ENCODE results near the gene GPC4. TPM values are rescaled to one million over a fixed set of nuclear protein-coding genes. Genes with fewer than 3 reads are reported as not detected.
"Not testable (repeated sequence)": the region's sequence is repeated elsewhere in the genome, so short reads cannot be mapped to it uniquely, and the experiment has no call there.

The GPC4 gene
- total RNA-seq, 1 donor from 2014 or later, result not detected

DNA sequence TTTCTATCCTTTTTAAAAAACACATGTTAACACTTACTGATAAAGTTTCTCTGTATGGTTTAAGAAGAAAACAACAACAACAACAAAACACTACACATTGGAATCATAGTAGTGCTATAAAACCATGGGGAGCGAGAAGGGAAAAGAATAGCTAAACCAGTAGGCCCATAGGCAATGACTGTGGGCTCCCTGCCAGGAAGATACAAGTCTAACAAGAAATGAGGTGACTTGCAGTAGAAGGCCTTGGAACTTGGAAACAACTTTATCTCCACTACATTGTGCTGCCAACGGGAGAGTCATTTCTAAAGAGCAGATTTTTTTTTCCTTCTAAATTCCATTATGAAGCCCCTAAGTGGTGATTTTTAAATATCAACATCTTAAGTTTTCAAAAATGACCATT is 78.0 kb downstream of the GPC4 start:
- Mint-ChIP-seq H3K36me3 (ENCODE audit: low read depth) (no peaks in the 10 kb centered on the region), H3K9me3 (no peaks in the 10 kb centered on the region), H3K27ac (no peak overlapping the region), H3K4me1 (ENCODE audit: low read depth) (no peaks in the 10 kb centered on the region), H3K4me3 (no peak overlapping the region), H3K27me3 (ENCODE audit: insufficient read depth) (no peaks in the 10 kb centered on the region)
- intact Hi-C loops (cut with micrococcal nuclease), result no loop called here
- DNase-seq (ENCODE audit: low spot score), result no peak

- Mint-ChIP-seq H3K36me3 (ENCODE audit: low read depth) (no peaks in the 10 kb centered on the region), H3K4me1 (ENCODE audit: low read depth) (no peaks in the 10 kb centered on the region), H3K27ac (no peak overlapping the region), H3K9me3 (no peaks in the 10 kb centered on the region), H3K4me3 (no peak overlapping the region), H3K27me3 (ENCODE audit: insufficient read depth) (no peaks in the 10 kb centered on the region)
- intact Hi-C loops (cut with micrococcal nuclease), result no loop called here
- DNase-seq (ENCODE audit: low spot score), result no peak
Observed at GRCh38 chrX:133335027-133335426, 80.3 kb downstream of the GPC4 start.

DNA sequence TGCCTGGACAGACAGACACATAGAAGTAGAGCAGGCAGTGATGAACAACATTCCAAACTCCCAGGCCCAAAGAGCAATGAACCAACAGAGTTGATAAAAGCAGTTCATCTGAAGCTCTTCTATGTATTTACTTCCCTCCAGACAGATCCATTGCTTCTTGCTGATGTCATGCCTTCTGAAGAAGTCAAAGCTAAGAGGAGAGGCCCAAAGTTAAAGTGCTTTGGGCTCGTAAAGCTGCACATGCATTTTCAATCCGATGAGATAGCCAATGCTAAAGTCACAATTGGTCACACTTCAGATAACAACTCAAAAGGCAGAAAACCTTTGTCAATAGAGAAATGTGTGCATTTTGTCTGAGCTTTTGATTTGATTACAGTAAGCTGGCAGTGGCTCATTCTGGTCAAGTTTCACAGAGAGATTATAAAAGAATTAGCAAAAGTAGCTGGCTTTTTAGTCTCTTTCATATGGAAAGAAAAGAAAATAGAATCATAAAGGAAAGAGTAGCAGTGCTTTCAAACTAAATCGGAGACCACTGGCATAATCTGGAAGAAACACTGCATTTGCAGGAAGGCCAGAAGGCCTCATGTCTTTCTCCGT is 82.0 kb downstream of the GPC4 start:
- Mint-ChIP-seq H3K4me3 (no peak overlapping the region), H3K36me3 (ENCODE audit: low read depth) (no peaks in the 10 kb centered on the region), H3K27ac (no peak overlapping the region), H3K27me3 (ENCODE audit: insufficient read depth) (peaks cover 2% of the 10 kb centered on the region), H3K4me1 (ENCODE audit: low read depth) (no peaks in the 10 kb centered on the region), H3K9me3 (no peaks in the 10 kb centered on the region)
- DNase-seq (ENCODE audit: low spot score), result no peak
- intact Hi-C loops (cut with micrococcal nuclease), result no loop called here

DNA sequence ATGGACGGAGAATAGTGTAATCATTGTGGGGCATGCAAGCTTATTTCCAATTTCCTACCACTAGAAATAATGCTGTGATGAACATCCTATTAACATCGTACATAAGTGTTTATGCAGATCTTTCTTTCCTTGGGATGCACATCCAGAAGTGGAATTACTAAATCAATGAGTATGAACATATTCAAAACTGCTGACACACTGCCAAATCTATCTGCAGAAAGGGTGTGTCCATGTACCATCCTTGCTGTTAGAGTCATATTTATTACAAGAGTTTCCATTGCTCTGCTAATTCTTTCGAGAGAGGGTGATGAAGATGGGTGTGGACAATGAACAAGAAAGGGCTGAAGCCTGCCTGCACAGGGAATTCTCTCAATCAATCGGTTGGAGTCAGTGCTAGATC is 82.6 kb downstream of the GPC4 start:
- intact Hi-C loops (cut with micrococcal nuclease), result no loop called here
- no peaks in the 10 kb centered on the region for H3K36me3 Mint-ChIP-seq (ENCODE audit: low read depth)
- H3K27me3 Mint-ChIP-seq (ENCODE audit: insufficient read depth), result peaks cover 2% of the 10 kb centered on the region
- H3K27ac Mint-ChIP-seq, result no peak overlapping the region
- no peaks in the 10 kb centered on the region for H3K4me1 Mint-ChIP-seq (ENCODE audit: low read depth)
- no peak for DNase-seq (ENCODE audit: low spot score)
- no peaks in the 10 kb centered on the region for H3K9me3 Mint-ChIP-seq
- H3K4me3 Mint-ChIP-seq, result no peak overlapping the region

DNA sequence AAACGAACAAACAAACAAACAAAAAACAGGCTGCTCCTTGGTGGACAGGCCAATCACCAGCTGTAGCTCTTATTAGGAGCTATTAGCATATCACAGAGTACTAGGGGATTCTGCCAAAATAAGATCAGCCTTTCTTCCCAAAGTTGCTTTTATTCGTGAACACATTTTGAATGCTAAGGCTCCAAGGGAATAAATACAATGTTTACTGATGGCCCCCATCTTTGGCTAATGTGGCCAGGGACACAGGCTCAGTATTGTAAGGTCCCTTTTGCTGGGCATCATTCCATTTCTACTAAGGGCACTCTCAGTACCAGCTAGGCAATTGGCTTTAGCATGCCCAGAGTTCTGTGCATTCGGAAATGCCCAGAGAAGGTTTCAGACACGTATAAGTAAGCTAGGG is 84.3 kb downstream of the GPC4 start:
- Mint-ChIP-seq H3K27me3 (ENCODE audit: insufficient read depth) (peaks cover 2% of the 10 kb centered on the region), H3K4me1 (ENCODE audit: low read depth) (no peaks in the 10 kb centered on the region), H3K36me3 (ENCODE audit: low read depth) (no peaks in the 10 kb centered on the region), H3K9me3 (no peaks in the 10 kb centered on the region), H3K4me3 (no peak overlapping the region), H3K27ac (no peak overlapping the region)
- intact Hi-C loops (cut with micrococcal nuclease), result no loop called here
- no peak for DNase-seq (ENCODE audit: low spot score)

DNA sequence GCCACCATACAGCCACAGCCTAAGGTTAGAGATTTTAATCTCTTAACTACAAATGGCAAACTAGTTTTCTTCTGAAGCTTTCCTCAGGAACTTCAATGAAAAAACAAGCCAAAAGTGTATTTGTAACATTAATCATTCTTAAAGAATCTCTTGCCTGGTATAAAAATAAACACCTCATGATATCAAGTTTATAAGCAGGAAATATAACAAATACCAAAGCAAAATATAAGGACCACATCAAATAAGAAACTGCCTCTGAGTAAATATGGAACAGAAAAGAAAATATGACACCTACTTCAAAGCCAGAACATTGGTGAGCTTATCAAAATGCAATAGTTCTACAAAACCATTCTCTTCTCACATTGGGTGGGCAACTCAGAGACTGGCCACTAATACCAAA is 89.9 kb downstream of the GPC4 start:
- H3K36me3 Mint-ChIP-seq (ENCODE audit: low read depth), result no peaks in the 10 kb centered on the region
- peaks cover 2% of the 10 kb centered on the region for H3K27me3 Mint-ChIP-seq (ENCODE audit: insufficient read depth)
- H3K9me3 Mint-ChIP-seq, result no peaks in the 10 kb centered on the region
- no peak for DNase-seq (ENCODE audit: low spot score)
- H3K4me3 Mint-ChIP-seq, result no peak overlapping the region
- no peaks in the 10 kb centered on the region for H3K4me1 Mint-ChIP-seq (ENCODE audit: low read depth)
- no peak overlapping the region for H3K27ac Mint-ChIP-seq
- intact Hi-C loops (cut with micrococcal nuclease), result no loop called here

GRCh38 chrX:133323431-133323830 is 91.9 kb downstream of the GPC4 start:
- Mint-ChIP-seq H3K27ac (no peak overlapping the region), H3K4me1 (ENCODE audit: low read depth) (no peaks in the 10 kb centered on the region), H3K27me3 (ENCODE audit: insufficient read depth) (peaks cover 2% of the 10 kb centered on the region), H3K4me3 (no peak overlapping the region), H3K36me3 (ENCODE audit: low read depth) (no peaks in the 10 kb centered on the region), H3K9me3 (no peaks in the 10 kb centered on the region)
- no peak for DNase-seq (ENCODE audit: low spot score)
- intact Hi-C loops (cut with micrococcal nuclease), result no loop called here

- H3K4me1 Mint-ChIP-seq (ENCODE audit: low read depth); DNase-seq (ENCODE audit: low spot score); H3K27ac Mint-ChIP-seq; H3K36me3 Mint-ChIP-seq (ENCODE audit: low read depth); H3K27me3 Mint-ChIP-seq (ENCODE audit: insufficient read depth); intact Hi-C loops (cut with micrococcal nuclease); H3K9me3 Mint-ChIP-seq; H3K4me3 Mint-ChIP-seq: not testable (repeated sequence)
Observed at GRCh38 chrX:133322269-133322668, 93.0 kb downstream of the GPC4 start.

DNA sequence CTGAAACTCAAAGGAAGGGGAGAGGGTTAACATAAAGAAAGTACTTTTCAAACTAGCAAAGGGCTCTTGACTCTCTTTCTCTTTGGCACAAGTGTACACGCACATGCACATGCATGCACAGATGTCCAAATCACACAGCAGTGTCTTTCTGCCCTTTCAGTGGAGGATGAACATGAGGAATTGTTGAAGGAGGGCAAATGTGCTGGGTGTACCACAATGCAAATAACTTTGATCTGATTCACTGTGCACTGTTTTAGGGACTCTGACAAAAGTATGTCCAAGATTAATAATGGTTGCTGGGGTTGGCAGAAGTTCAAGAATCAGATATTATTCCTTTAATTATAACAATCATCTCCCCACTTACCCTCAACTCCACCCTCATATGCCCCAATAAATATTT is 93.8 kb downstream of the GPC4 start:
- no peak overlapping the region for H3K27ac Mint-ChIP-seq

GRCh38 chrX:133314281-133314680 is 101.0 kb downstream of the GPC4 start:
- Mint-ChIP-seq H3K27me3 (ENCODE audit: insufficient read depth) (peaks cover 3% of the 10 kb centered on the region), H3K9me3 (no peaks in the 10 kb centered on the region), H3K4me1 (ENCODE audit: low read depth) (no peaks in the 10 kb centered on the region), H3K4me3 (no peak overlapping the region), H3K36me3 (ENCODE audit: low read depth) (no peaks in the 10 kb centered on the region), H3K27ac (no peak overlapping the region)
- DNase-seq (ENCODE audit: low spot score), result no peak
- intact Hi-C loops (cut with micrococcal nuclease), result no loop called here

More for the DNA sequence above, 93.8 kb downstream of the GPC4 start:
- Mint-ChIP-seq H3K9me3 (no peaks in the 10 kb centered on the region), H3K27me3 (ENCODE audit: insufficient read depth) (no peaks in the 10 kb centered on the region), H3K4me3 (no peak overlapping the region), H3K4me1 (ENCODE audit: low read depth) (no peaks in the 10 kb centered on the region), H3K36me3 (ENCODE audit: low read depth) (no peaks in the 10 kb centered on the region)
- DNase-seq (ENCODE audit: low spot score), result no peak
- intact Hi-C loops (cut with micrococcal nuclease), result no loop called here

GRCh38 chrX:133308499-133308897 is 106.8 kb downstream of the GPC4 start:
- Mint-ChIP-seq H3K4me3 (no peak overlapping the region), H3K36me3 (ENCODE audit: low read depth) (no peaks in the 10 kb centered on the region), H3K9me3 (no peaks in the 10 kb centered on the region), H3K4me1 (ENCODE audit: low read depth) (no peaks in the 10 kb centered on the region), H3K27me3 (ENCODE audit: insufficient read depth) (peaks cover 2% of the 10 kb centered on the region), H3K27ac (no peak overlapping the region)
- intact Hi-C loops (cut with micrococcal nuclease), result no loop called here
- DNase-seq (ENCODE audit: low spot score), result no peak

DNA sequence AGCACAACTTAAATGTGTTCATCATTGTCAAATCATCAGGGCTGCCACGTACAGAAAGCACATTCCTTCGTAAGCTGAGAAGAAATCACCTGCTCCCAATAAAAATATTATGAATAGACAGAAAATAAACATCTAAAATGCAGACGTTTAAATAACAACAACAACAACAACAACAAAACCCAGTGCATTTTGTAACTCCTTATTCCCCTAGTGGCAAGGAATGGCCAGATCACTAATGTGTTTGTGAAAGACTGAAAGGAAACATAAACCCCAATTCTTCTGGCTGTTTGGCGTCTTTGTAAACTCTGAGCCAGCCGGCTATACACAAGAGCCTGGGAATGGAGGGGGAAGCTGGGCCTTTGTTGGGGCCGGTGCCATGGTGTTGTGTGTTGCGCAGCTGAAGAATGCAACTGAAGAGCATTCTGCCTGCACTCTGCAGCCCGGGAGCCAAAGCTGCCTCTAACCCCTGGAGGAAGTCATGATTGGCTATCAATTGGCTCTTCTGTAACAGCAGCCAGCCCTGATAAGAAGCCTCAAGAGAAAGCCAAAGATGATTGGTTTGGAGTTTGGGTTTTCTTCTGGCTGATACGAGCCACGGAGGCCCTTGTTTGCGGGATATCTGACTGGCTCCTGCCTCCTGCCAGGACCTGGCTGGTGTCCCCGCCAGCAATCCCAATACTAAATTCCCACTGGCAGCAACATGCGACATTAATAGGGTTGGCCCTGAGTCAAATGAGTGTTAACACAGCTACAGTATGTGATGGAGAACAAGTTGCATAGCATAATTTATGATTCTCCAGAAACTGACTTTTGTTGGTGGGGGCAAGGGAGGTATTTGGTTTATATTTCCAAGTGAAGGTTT is 107.4 kb downstream of the GPC4 start:
- Mint-ChIP-seq H3K4me3 (no peak overlapping the region), H3K36me3 (ENCODE audit: low read depth) (no peaks in the 10 kb centered on the region), H3K4me1 (ENCODE audit: low read depth) (no peaks in the 10 kb centered on the region), H3K27me3 (ENCODE audit: insufficient read depth) (no peaks in the 10 kb centered on the region), H3K9me3 (no peaks in the 10 kb centered on the region), H3K27ac (no peak overlapping the region)
- intact Hi-C loops (cut with micrococcal nuclease), result no loop called here
- no peak for DNase-seq (ENCODE audit: low spot score)

GRCh38 chrX:133307094-133307493 is 108.2 kb downstream of the GPC4 start:
- no peaks in the 10 kb centered on the region for H3K27me3 Mint-ChIP-seq (ENCODE audit: insufficient read depth)
- DNase-seq (ENCODE audit: low spot score), result no peak
- H3K4me3 Mint-ChIP-seq, result no peak overlapping the region
- intact Hi-C loops (cut with micrococcal nuclease), result no loop called here
- no peaks in the 10 kb centered on the region for H3K9me3 Mint-ChIP-seq
- no peaks in the 10 kb centered on the region for H3K4me1 Mint-ChIP-seq (ENCODE audit: low read depth)
- no peak overlapping the region for H3K27ac Mint-ChIP-seq
- H3K36me3 Mint-ChIP-seq (ENCODE audit: low read depth), result no peaks in the 10 kb centered on the region

All from activated T-helper 1 cell treated with anti-CD3 and anti-CD28 coated beads, Interleukin-12 subunit alpha, Interleukin-12 subunit beta, Interleukin-2, Interleukin-4 antibody, amounts not matched to agents 30 ng/mL and 10 ng/mL and 1 ng/mL, durations not matched to agents 14 hours and 24 hours and 36 hours (primary cell).